Endodermal cell (in vitro differentiated cells): Measurements from ENCODE around the gene CROCC2. TPM values are rescaled to one million over a fixed set of nuclear protein-coding genes. Genes with fewer than 3 reads are reported as not detected.
A peak's percentile ranks its signal among the peaks of the same experiment; 100 is the strongest.

Experiments used
- DNase-seq: peaks from one replicate; pipeline ENCODE4 v3.0.0-alpha.2; 2017
- H3K27ac ChIP-seq: 2 replicates; pipeline ENCODE4 v1.5.1; 2013; ENCODE audit warnings: mild to moderate bottlenecking, low read depth, low read length, moderate library complexity
- H3K27me3 ChIP-seq: 2 replicates; pipeline ENCODE4 v1.6.1; 2013; ENCODE audit warnings: mild to moderate bottlenecking, low read length, moderate library complexity; ENCODE audit not compliant: insufficient read depth, control insufficient read depth, poor library complexity, severe bottlenecking
- H3K36me3 ChIP-seq: 2 replicates; pipeline ENCODE4 v1.7.0; 2013; ENCODE audit warnings: mild to moderate bottlenecking, low read length, moderate library complexity; ENCODE audit not compliant: control insufficient read depth, insufficient read depth
- H3K4me1 ChIP-seq: one replicate; pipeline ENCODE4 v1.7.0; 2013; ENCODE audit warnings: low read length; ENCODE audit not compliant: control insufficient read depth, insufficient read depth
- H3K4me3 ChIP-seq: 2 replicates; pipeline ENCODE4 v1.5.1; 2013; ENCODE audit warnings: mild to moderate bottlenecking, low read length, moderate library complexity
- H3K9ac ChIP-seq: 2 replicates; pipeline ENCODE4 v1.6.1; 2013; ENCODE audit warnings: mild to moderate bottlenecking, low read length, moderate library complexity; ENCODE audit not compliant: poor library complexity, severe bottlenecking; ENCODE audit errors: extremely low read depth
- H3K9me3 ChIP-seq: 2 replicates; pipeline ENCODE4 v1.6.1; 2013; ENCODE audit warnings: mild to moderate bottlenecking, low read length, moderate library complexity; ENCODE audit not compliant: control insufficient read depth
- H3K27ac Mint-ChIP-seq: 2 replicates; pipeline ENCODE4 v1.8.0; 2020; ENCODE audit warnings: mixed read lengths
- H3K27me3 Mint-ChIP-seq: 2 replicates; pipeline ENCODE4 v1.8.0; 2021; ENCODE audit warnings: mild to moderate bottlenecking, mixed read lengths; ENCODE audit not compliant: insufficient read depth
- H3K36me3 Mint-ChIP-seq: 2 replicates; pipeline ENCODE4 v1.8.0; 2020; ENCODE audit warnings: low read depth, mixed read lengths
- H3K4me1 Mint-ChIP-seq: 2 replicates; pipeline ENCODE4 v1.8.0; 2020; ENCODE audit warnings: mixed read lengths
- H3K4me3 Mint-ChIP-seq: 2 replicates; pipeline ENCODE4 v1.8.0; 2020; ENCODE audit warnings: mild to moderate bottlenecking, moderate library complexity, mixed read lengths
- H3K9me3 Mint-ChIP-seq: 2 replicates; pipeline ENCODE4 v1.8.0; 2020; ENCODE audit warnings: mild to moderate bottlenecking, mixed read lengths
- CTCF ChIP-seq: fragments of 200-600 bp; sonication (generic); conservative IDR thresholded peaks from 2 replicates; pipeline ENCODE4 v1.5.0; 2021; ENCODE audit warnings: antibody characterized with exemption, mild to moderate bottlenecking
- WGBS, 2 experiments: methylation state at CpG; one replicate each; pipeline versions ENCODE4 v1.1.5 to v1.1.7; 2013; ENCODE audit warnings: missing lambda C conversion rate in 2 of 2, mixed read lengths in 1 of 2; ENCODE audit not compliant: insufficient coverage in 1 of 2, insufficient read length in 1 of 2; 5-methylcytosine and 5-hydroxymethylcytosine counted together
- total RNA-seq, 2 donors: library from RNA; stranded (reverse); fragmentation: NEBNext Ultra II Directional in 1 of 2; extraction: Animal tissue kit (Norgen Biotek cat#: 25700) in 1 of 2; gene quantifications; 2 replicates in 1 of 2; 3 replicates in 1 of 2; pipeline ENCODE4 v1.2.1, GENCODE V29; 2021

CROCC2 gene
- total RNA-seq, 2 donors from 2014 or later: not detected

GRCh38 chr2:240956171-240956934 is 50.2 kb downstream of the CROCC2 start:
- TF ChIP-seq CTCF: no peak
- peak; percentile 38 for DNase-seq
- no peaks in the 10 kb centered on the region for H3K36me3 Mint-ChIP-seq
- Histone ChIP-seq H3K27me3 (no peaks in the 10 kb centered on the region), H3K9ac (no peak overlapping the region), H3K4me3 (no peak overlapping the region), H3K4me1 (no peaks in the 10 kb centered on the region), H3K36me3 (no peaks in the 10 kb centered on the region), H3K9me3 (no peaks in the 10 kb centered on the region), H3K27ac (no peak overlapping the region)
- 86 to 88% methylated on average over 10 to 16 of the region's 16 CpGs for WGBS, 2 experiments
- H3K4me1 Mint-ChIP-seq: peaks cover 3% of the 10 kb centered on the region
- H3K4me3 Mint-ChIP-seq: no peak overlapping the region
- H3K27me3 Mint-ChIP-seq: no peaks in the 10 kb centered on the region
- no peaks in the 10 kb centered on the region for H3K9me3 Mint-ChIP-seq
- no peak overlapping the region for H3K27ac Mint-ChIP-seq

DNA sequence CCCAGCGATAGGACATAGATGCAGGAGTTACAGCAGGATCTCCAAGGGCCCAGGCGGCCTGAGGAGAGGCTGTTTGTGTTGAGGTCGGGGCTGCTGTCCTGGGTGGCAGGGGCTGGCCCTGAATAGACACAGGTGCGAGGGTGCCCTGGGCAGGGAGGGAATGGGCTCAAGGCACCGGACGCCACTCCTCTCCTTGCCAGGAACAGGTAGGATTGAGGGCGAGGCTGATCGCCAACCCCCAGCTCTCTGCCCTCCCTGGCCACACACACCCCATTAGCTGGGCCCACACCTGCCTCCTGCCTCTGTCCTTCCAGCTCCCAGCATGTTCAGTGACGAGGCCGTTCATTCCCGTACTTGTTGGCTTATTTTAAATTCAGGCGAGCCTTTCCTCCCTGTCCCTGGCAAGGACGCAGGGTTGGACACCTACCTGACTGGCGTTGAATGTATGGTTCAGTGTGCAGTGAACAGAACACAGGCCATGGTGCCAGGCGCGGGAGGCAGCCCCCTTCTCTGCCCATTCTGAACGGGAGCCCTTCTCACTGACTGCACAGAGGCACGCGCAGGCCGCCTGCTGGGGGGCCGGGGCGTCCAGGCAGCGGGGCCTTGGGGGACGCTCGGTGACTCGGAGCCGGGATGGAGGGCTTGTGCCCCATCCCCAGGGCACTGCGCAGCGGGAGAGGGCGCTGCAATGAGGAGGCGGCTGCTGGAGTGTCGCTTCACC is 51.0 kb downstream of the CROCC2 start:
- no peaks in the 10 kb centered on the region for H3K9me3 Mint-ChIP-seq
- H3K4me1 Mint-ChIP-seq: peaks cover 3% of the 10 kb centered on the region
- no peak for TF ChIP-seq CTCF
- H3K36me3 ChIP-seq: no peaks in the 10 kb centered on the region
- no peak overlapping the region for H3K4me3 Mint-ChIP-seq
- H3K4me3 ChIP-seq: no peak overlapping the region
- no peaks in the 10 kb centered on the region for H3K27me3 ChIP-seq
- H3K9ac ChIP-seq: no peak overlapping the region
- H3K27ac ChIP-seq: no peak overlapping the region
- no peaks in the 10 kb centered on the region for H3K36me3 Mint-ChIP-seq
- H3K9me3 ChIP-seq: no peaks in the 10 kb centered on the region
- no peaks in the 10 kb centered on the region for H3K27me3 Mint-ChIP-seq
- no peak overlapping the region for H3K27ac Mint-ChIP-seq
- 95 to 98% methylated on average over 17 to 30 of the region's 32 CpGs for WGBS, 2 experiments
- no peaks in the 10 kb centered on the region for H3K4me1 ChIP-seq
- DNase-seq: no peak

- H3K4me1 ChIP-seq: no peaks in the 10 kb centered on the region
- 93% methylated on average over 7 to 17 of the region's 17 CpGs for WGBS, 2 experiments
- no peak overlapping the region for H3K27ac Mint-ChIP-seq
- H3K9me3 ChIP-seq: no peaks in the 10 kb centered on the region
- no peaks in the 10 kb centered on the region for H3K27me3 ChIP-seq
- H3K27ac ChIP-seq: no peak overlapping the region
- no peak overlapping the region for H3K9ac ChIP-seq
- no peaks in the 10 kb centered on the region for H3K36me3 ChIP-seq
- H3K27me3 Mint-ChIP-seq: no peaks in the 10 kb centered on the region
- DNase-seq: peak; percentile 57
- peaks cover 3% of the 10 kb centered on the region for H3K4me1 Mint-ChIP-seq
- no peak overlapping the region for H3K4me3 Mint-ChIP-seq
- no peak for TF ChIP-seq CTCF
- no peaks in the 10 kb centered on the region for H3K9me3 Mint-ChIP-seq
- no peak overlapping the region for H3K4me3 ChIP-seq
- no peaks in the 10 kb centered on the region for H3K36me3 Mint-ChIP-seq
These were observed 51.7 kb downstream of the CROCC2 start for GRCh38 chr2:240957656-240958365.
